SK-N-SH treated with all-trans-retinoic acid at 6 μM for 48 hours (cell line): ENCODE results near the gene POFUT1.

Experiments used
- CSRNP3 ChIP-seq: fragments of 250-450 bp; sonication (Bioruptor Pico); IDR thresholded peaks from 2 replicates; pipeline ENCODE4 v1.5.1; 2021; ENCODE audit warnings: mild to moderate bottlenecking, moderate library complexity
- ZC3H10 ChIP-seq: fragments of 250-450 bp; sonication (Bioruptor Pico); IDR thresholded peaks from 2 replicates; pipeline ENCODE4 v1.5.1; 2021; ENCODE audit warnings: mild to moderate bottlenecking, moderate library complexity

DNA sequence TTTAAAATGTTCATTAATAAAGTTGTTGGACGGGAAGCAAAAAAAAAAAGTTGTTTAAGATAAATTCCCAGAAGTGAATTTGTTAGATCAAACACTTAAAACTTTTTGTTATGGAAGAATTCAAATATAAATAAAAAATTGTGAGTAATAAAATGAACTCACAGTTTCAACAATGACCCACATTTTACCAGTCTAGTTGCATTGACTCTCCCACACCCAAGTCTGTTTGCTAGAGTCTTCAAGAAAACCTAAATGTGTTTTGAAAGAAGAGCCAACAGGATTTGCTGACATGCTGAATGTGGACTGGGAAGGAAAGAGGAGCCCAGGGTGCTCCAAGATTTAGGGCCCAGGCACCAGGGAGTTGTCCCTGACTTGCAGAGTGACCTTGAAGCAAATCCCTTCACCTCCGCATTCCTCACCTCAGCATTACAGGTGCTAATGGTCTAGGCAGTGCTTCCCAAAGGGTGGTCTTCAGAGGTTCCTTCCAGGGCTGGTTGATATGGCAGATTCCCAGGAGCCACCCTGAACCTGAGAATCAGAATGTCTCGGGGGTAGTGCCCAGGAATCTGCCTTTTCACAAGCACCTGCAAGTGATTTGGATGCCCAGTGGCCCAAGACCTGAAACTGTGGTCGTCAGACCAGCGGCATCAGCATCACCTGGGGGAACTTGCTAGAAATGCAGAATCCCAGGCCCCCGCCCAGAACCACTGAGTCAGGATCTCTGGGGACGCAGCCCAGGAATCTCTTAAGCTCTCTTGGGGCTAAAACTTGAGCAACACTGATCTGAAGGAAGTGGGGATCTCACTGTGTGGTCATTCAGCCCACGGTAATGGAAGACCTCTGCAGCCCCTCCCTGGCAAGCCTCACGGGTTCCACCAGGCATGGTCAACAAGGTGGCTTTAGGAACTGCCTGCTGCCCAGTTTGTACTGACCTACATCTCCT, 31.1 kb downstream of the POFUT1 start:
- TF ChIP-seq CSRNP3, result no peak
- no peak for TF ChIP-seq ZC3H10 (CRISPR knock-in tag)
